Mesenchymal stem cell (in vitro differentiated cells and primary cell): ENCODE measurements around the gene HOPX.

ENCODE experiments used
- DNase-seq: peaks from one replicate; pipeline ENCODE4 v3.0.0-alpha.2; 2013
- H2AFZ ChIP-seq: one replicate; pipeline ENCODE4 v1.6.1; 2013; ENCODE audit warnings: low read depth, mild to moderate bottlenecking, control low read depth, inconsistent platforms, low read length, moderate library complexity
- H2AK5ac ChIP-seq: 2 replicates; pipeline ENCODE4 v1.6.1; 2013; ENCODE audit warnings: low read length, moderate library complexity, mild to moderate bottlenecking, inconsistent platforms; ENCODE audit not compliant: severe bottlenecking
- H2BK120ac ChIP-seq: one replicate; pipeline ENCODE4 v1.6.1; 2013; ENCODE audit warnings: low read depth, mild to moderate bottlenecking, inconsistent platforms, low read length, moderate library complexity
- H2BK12ac ChIP-seq, 2 experiments: one replicate each; pipeline ENCODE4 v1.6.1; 2013; ENCODE audit warnings: inconsistent platforms in 2 of 2, low read length in 2 of 2, mild to moderate bottlenecking in 2 of 2, moderate library complexity in 2 of 2, control low read depth in 1 of 2
- H2BK15ac ChIP-seq: one replicate; pipeline ENCODE4 v1.6.1; 2013; ENCODE audit warnings: mild to moderate bottlenecking, low read depth, inconsistent platforms; ENCODE audit not compliant: poor library complexity, severe bottlenecking
- H2BK5ac ChIP-seq: 2 replicates; pipeline ENCODE4 v1.6.1; 2013; ENCODE audit warnings: low read depth, mild to moderate bottlenecking, low read length, control low read depth, inconsistent platforms; ENCODE audit not compliant: poor library complexity, severe bottlenecking
- H3K14ac ChIP-seq, 2 experiments: one replicate each; pipeline ENCODE4 v1.6.1; 2013; ENCODE audit warnings: inconsistent platforms in 2 of 2, low read length in 2 of 2, control low read depth in 1 of 2, mild to moderate bottlenecking in 1 of 2, moderate library complexity in 1 of 2
- H3K18ac ChIP-seq, 2 experiments: one replicate each; pipeline ENCODE4 v1.6.1; 2013; ENCODE audit warnings: inconsistent platforms in 2 of 2, low read length in 2 of 2, control low read depth in 1 of 2, low read depth in 1 of 2, mild to moderate bottlenecking in 1 of 2
- H3K23ac ChIP-seq, 2 experiments: one replicate each; pipeline ENCODE4 v1.6.1; 2013; ENCODE audit warnings: inconsistent platforms in 2 of 2, low read length in 2 of 2, mild to moderate bottlenecking in 2 of 2, moderate library complexity in 2 of 2, control low read depth in 1 of 2
- H3K27ac ChIP-seq: 2 replicates; pipeline ENCODE4 v1.5.1; 2013; ENCODE audit warnings: mild to moderate bottlenecking, moderate library complexity, low read length, control low read depth, inconsistent platforms; ENCODE audit not compliant: poor library complexity, severe bottlenecking
- H3K27me3 ChIP-seq, 2 experiments: 2 replicates each; pipeline versions ENCODE4 v1.6.1 to v1.7.0; 2013; ENCODE audit warnings: low read length in 2 of 2, mild to moderate bottlenecking in 2 of 2, moderate library complexity in 2 of 2, control low read depth in 1 of 2, inconsistent platforms in 1 of 2; ENCODE audit not compliant: control insufficient read depth in 1 of 2, insufficient read depth in 1 of 2
- H3K36me3 ChIP-seq, 2 experiments: 2 replicates each; pipeline versions ENCODE4 v1.6.1 to v1.7.0; 2013; ENCODE audit warnings: low read length in 2 of 2, control low read depth in 1 of 2, inconsistent platforms in 1 of 2, low read depth in 1 of 2, mild to moderate bottlenecking in 1 of 2; ENCODE audit not compliant: insufficient read depth in 2 of 2, control insufficient read depth in 1 of 2
- H3K4ac ChIP-seq, 2 experiments: one replicate each; pipeline ENCODE4 v1.6.1; 2013; ENCODE audit warnings: inconsistent platforms in 2 of 2, low read length in 2 of 2, mild to moderate bottlenecking in 2 of 2, moderate library complexity in 2 of 2, control low read depth in 1 of 2, low read depth in 1 of 2
- H3K4me1 ChIP-seq: 2 replicates; pipeline ENCODE4 v1.6.1; 2013; ENCODE audit warnings: low read depth, low read length, control low read depth; ENCODE audit not compliant: control insufficient read depth, insufficient read depth
- H3K4me2 ChIP-seq: 2 replicates; pipeline ENCODE4 v1.6.1; 2013; ENCODE audit warnings: low read length, mild to moderate bottlenecking, inconsistent platforms; ENCODE audit not compliant: poor library complexity, severe bottlenecking
- H3K4me3 ChIP-seq, 2 experiments: 2 replicates each; pipeline versions ENCODE4 v1.5.1 to v1.7.0; 2013; ENCODE audit warnings: low read length in 2 of 2, mild to moderate bottlenecking in 2 of 2, control low read depth in 1 of 2, low read depth in 1 of 2; ENCODE audit not compliant: insufficient read depth in 1 of 2
- H3K79me1 ChIP-seq: replicated peaks from 2 replicates; pipeline ENCODE4 v1.6.1; 2013; ENCODE audit warnings: mild to moderate bottlenecking, control low read depth, low read length, inconsistent platforms; ENCODE audit not compliant: poor library complexity, severe bottlenecking
- H3K9ac ChIP-seq: 2 replicates; pipeline ENCODE4 v1.7.0; 2013; ENCODE audit warnings: mild to moderate bottlenecking, low read length, moderate library complexity
- H3K9me3 ChIP-seq: 2 replicates; pipeline ENCODE4 v1.7.0; 2013; ENCODE audit warnings: mild to moderate bottlenecking, low read length; ENCODE audit not compliant: control insufficient read depth
- H4K8ac ChIP-seq: one replicate; pipeline ENCODE4 v1.6.1; 2013; ENCODE audit warnings: inconsistent platforms, mild to moderate bottlenecking, low read length, moderate library complexity
- H4K91ac ChIP-seq: one replicate; pipeline ENCODE4 v1.6.1; 2013; ENCODE audit warnings: mild to moderate bottlenecking, low read length, inconsistent platforms
- WGBS: methylation state at CpG from one replicate; pipeline ENCODE4 v1.1.7; 2013; ENCODE audit warnings: mixed read lengths; 5-methylcytosine and 5-hydroxymethylcytosine counted together

Gene HOPX

GRCh38 chr4:56690393-56690792, 9.3 kb upstream of the HOPX start:
- H3K27me3 ChIP-seq = peaks cover 0 to 58% of the 10 kb centered on the region in 2 experiments

GRCh38 chr4:56689201-56689969, 8.3 kb upstream of the HOPX start:
- no CpG with 5 or more reads among the region's 2 CpGs for WGBS
- no peak for DNase-seq

More at GRCh38 chr4:56690393-56690792, 9.3 kb upstream of the HOPX start:
- no peak overlapping the region for H3K14ac ChIP-seq
- no peak overlapping the region for H3K4me3 ChIP-seq
- H3K36me3 ChIP-seq = no peaks in the 10 kb centered on the region
- H2AK5ac ChIP-seq = no peak overlapping the region
- H3K4me1 ChIP-seq = no peaks in the 10 kb centered on the region
- H4K8ac ChIP-seq = no peak overlapping the region
- H2BK12ac ChIP-seq = no peak overlapping the region
- no peak for DNase-seq
- WGBS = no CpG with 5 or more reads among the region's 1 CpG
- no peak overlapping the region for H2AFZ ChIP-seq
- H2BK5ac ChIP-seq = no peak overlapping the region
- H3K4ac ChIP-seq = no peak overlapping the region
- no peak overlapping the region for H2BK15ac ChIP-seq
- no peak overlapping the region for H4K91ac ChIP-seq
- no peak overlapping the region for H3K18ac ChIP-seq
- H3K79me1 ChIP-seq = no peaks in the 10 kb centered on the region
- H2BK120ac ChIP-seq = no peak overlapping the region
- no peak overlapping the region for H3K9ac ChIP-seq
- H3K27ac ChIP-seq = no peak overlapping the region
- H3K9me3 ChIP-seq = no peaks in the 10 kb centered on the region
- no peak overlapping the region for H3K23ac ChIP-seq
- H3K4me2 ChIP-seq = no peak overlapping the region

GRCh38 chr4:56688094-56688647, 7.1 kb upstream of the HOPX start:
- 98% methylated on average over 2 of the region's 2 CpGs for WGBS

More at GRCh38 chr4:56689201-56689969, 8.3 kb upstream of the HOPX start:
- no peaks in the 10 kb centered on the region for H3K79me1 ChIP-seq
- no peak overlapping the region for H3K4ac ChIP-seq
- no peak overlapping the region for H3K14ac ChIP-seq
- H3K36me3 ChIP-seq = no peaks in the 10 kb centered on the region
- H2BK12ac ChIP-seq = no peak overlapping the region
- H2AK5ac ChIP-seq = no peak overlapping the region
- no peak overlapping the region for H2BK120ac ChIP-seq
- no peak overlapping the region for H2AFZ ChIP-seq
- H4K8ac ChIP-seq = no peak overlapping the region
- no peak overlapping the region for H3K23ac ChIP-seq
- no peak overlapping the region for H4K91ac ChIP-seq
- H3K18ac ChIP-seq = no peak overlapping the region
- peaks cover 3 to 59% of the 10 kb centered on the region in 2 experiments for H3K27me3 ChIP-seq
- no peaks in the 10 kb centered on the region for H3K9me3 ChIP-seq
- H3K4me3 ChIP-seq = no peak overlapping the region
- H3K9ac ChIP-seq = no peak overlapping the region
- H3K4me2 ChIP-seq = no peak overlapping the region
- H3K4me1 ChIP-seq = peaks cover 1% of the 10 kb centered on the region
- H2BK15ac ChIP-seq = no peak overlapping the region
- no peak overlapping the region for H2BK5ac ChIP-seq
- H3K27ac ChIP-seq = no peak overlapping the region

GRCh38 chr4:56686537-56687231, 5.6 kb upstream of the HOPX start:
- Histone ChIP-seq H3K9me3 (no peaks in the 10 kb centered on the region), H3K27me3 (peaks cover 8 to 72% of the 10 kb centered on the region in 2 experiments), H3K4me3 (no peak overlapping the region), H3K9ac (no peak overlapping the region), H3K14ac (no peak overlapping the region), H4K8ac (no peak overlapping the region), H3K79me1 (no peaks in the 10 kb centered on the region), H3K4me1 (peaks cover 1% of the 10 kb centered on the region), H3K4ac (no peak overlapping the region), H3K23ac (no peak overlapping the region), H2BK15ac (peak overlapping the region; percentile 75), H2BK12ac (peak overlapping the region in 1 of 2 experiments; percentile 70), H2BK120ac (no peak overlapping the region), H4K91ac (no peak overlapping the region), H3K27ac (no peak overlapping the region), H3K36me3 (no peaks in the 10 kb centered on the region), H2AFZ (no peak overlapping the region), H2AK5ac (no peak overlapping the region), H2BK5ac (no peak overlapping the region), H3K18ac (no peak overlapping the region), H3K4me2 (no peak overlapping the region)
- DNase-seq = no peak
- WGBS = 96% methylated on average over 2 of the region's 3 CpGs

More at GRCh38 chr4:56688094-56688647, 7.1 kb upstream of the HOPX start:
- Histone ChIP-seq H4K91ac (no peak overlapping the region), H3K14ac (no peak overlapping the region), H3K4me2 (no peak overlapping the region), H3K9me3 (no peaks in the 10 kb centered on the region), H4K8ac (no peak overlapping the region), H2BK15ac (no peak overlapping the region), H3K27ac (no peak overlapping the region), H3K79me1 (no peaks in the 10 kb centered on the region), H2AK5ac (no peak overlapping the region), H3K9ac (no peak overlapping the region), H3K23ac (no peak overlapping the region), H3K18ac (no peak overlapping the region), H2BK120ac (no peak overlapping the region), H2AFZ (no peak overlapping the region), H3K4me3 (no peak overlapping the region), H3K27me3 (peaks cover 3 to 67% of the 10 kb centered on the region in 2 experiments), H3K4me1 (peaks cover 1% of the 10 kb centered on the region), H3K36me3 (no peaks in the 10 kb centered on the region), H3K4ac (no peak overlapping the region), H2BK12ac (no peak overlapping the region), H2BK5ac (no peak overlapping the region)
- no peak for DNase-seq
